ENCODE measurements around the gene ZG16.
"Not testable (repeated sequence)": the region's sequence is repeated elsewhere in the genome, so short reads cannot be mapped to it uniquely, and the experiment has no call there.

ZG16 gene

DNA sequence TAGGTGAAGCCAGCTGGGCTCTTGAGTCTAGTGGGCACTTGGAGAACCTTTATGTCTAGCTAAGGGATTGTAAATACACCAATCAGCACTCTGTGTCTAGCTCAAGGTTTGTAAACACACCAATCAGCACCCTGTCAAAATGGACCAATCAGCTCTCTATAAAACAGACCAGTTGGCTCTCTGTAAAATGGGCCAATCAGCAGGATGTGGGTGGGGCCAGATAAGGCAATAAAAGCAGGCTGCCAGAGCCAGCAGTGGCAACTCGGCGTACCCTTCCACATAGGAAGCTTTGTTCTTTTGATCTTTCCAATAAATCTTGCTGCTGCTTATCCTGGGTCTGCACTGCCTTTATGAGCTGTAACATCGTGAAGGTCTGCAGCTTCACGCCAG, 29.3 kb upstream of the ZG16 start:
- DNase-seq (ENCODE audit: low spot score) = not testable (repeated sequence)

DNA sequence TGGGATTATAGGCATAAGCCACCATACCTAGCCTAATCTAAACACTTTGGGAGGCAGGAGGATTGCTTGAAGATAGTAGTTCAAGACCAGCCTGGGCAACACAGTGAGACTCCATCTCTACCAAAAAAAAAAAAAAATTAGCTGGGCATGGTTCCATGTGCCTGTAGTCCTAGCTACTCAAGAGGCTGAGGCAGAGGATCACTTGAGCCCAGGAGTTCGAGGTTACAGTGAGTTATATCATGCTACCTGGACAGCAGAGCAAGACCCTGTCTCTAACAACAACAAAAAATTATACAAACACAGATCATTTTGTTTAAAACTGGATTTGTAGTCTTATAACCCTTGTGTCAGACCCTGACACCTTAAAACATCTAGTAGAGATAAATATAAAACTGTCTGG, 24.5 kb upstream of the ZG16 start:
- no peak for DNase-seq (ENCODE audit: low spot score)

DNA sequence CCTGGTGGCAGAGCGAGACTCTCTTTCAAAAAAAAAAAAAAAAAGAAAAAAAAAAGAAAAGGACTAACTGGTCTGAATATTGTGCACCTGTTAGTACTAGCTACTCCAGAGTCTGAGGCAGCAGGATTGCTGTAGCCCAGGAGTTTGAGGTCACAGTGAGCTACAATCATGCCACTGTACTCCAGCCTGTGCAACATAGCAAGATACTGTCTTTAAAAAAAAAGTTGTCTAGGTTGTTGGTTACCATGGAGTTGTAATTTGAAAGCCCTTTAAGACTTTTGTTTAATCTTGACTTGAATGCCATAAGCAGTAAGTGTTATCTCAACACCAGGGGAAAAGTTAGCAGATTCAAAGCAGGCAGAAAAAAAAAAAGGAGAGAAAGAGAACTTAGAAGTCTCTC, 21.4 kb upstream of the ZG16 start:
- no peak for DNase-seq (ENCODE audit: low spot score)

DNA sequence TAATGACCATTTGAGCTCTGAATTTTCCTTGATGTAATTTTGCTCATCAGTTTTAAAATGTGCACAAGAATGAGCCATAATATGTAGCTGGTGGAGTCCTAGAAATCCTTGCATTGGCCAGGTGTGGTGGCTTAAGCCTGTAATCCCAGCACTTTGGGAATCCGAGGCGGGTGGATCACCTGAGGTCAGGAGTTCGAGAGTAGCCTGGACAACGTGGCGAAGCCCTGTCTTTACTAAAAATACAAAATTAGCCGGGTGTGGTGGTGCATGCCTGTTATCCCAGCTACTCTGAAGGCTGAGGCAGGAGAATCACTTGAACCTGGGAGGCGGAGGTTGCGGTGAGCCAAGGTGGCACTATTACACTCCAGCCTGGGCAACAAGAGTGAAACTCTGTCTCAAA, 21.0 kb upstream of the ZG16 start:
- DNase-seq (ENCODE audit: low spot score) = not testable (repeated sequence)

DNA sequence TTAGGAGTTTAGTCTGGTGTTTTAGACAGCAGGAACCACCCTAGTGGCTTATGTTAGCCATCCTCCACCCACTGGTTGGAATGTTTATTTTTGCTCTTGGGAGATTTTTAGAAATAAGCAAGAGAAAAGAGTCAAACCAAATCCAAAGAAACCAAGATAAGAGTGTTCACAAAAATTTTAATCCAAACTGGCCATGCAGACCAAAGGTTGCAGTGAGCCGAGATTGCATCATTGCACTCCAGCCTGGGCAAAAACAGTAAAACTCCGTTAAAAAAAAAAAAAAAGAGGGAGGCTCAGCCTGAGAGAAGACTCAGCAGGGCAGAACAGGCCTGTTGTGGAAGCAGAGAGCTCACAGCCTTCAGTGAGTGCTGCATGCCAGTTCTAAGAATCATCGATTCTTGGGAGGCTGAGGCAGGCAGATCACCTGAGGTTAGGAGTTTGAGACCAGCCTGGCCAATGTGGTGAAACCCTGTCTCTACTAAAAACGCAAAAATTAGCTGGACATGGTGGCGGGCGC, 20.0 kb upstream of the ZG16 start:
- no peak for DNase-seq (ENCODE audit: low spot score)

DNA sequence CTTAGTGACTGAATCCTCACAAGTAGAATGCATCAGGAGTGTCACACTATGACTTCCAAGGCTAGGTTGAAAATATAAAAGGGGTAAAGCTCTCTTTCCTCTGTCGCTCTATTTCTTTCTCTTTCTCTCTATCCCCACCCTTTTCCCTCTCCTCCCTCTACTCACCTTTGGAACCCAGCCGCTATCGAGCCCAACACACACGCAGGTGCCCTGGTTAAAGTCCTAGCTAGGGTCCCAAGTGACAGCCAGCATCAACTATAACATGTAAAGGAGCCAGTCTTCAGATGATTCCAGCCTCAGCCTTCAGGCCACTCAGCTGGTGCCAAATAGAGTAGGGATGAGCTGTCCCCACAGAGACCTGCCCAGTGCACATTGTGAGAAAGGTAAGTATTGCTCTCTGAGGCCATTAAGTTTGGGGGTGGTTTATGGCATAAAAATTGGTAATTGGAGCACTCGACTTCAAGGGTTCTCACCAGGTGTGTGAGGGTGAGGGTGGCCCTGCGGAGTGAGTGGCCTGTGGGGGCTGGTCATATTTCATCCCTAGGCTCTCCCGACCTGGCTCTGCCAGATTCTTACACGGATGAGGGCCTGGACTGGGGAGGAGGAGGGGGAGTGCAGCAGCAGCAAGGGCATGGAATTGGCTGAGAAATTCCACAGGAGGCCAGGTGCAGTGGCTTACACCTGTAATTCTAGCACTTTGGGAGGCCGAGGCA, 17.3 kb upstream of the ZG16 start:
- DNase-seq (ENCODE audit: low spot score) = no peak

DNA sequence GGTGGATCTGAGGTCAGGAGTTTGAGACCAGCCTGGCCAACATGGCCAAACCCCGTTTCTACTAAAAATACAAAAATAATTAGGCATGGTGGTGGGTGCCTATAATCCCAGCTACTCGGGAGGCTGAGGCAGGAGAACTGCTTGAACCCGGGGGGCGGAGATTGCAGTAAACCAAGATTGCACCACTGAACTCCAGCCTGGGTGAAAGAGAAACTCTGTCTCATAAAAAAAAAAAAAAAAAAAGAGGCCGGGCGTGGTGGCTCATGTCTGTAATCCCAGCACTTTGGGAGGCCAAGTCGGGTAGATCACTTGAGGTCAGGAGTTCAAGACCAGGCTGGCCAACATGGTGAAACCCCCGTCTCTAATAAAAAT, 16.8 kb upstream of the ZG16 start:
- not testable (repeated sequence) for DNase-seq (ENCODE audit: low spot score)

DNA sequence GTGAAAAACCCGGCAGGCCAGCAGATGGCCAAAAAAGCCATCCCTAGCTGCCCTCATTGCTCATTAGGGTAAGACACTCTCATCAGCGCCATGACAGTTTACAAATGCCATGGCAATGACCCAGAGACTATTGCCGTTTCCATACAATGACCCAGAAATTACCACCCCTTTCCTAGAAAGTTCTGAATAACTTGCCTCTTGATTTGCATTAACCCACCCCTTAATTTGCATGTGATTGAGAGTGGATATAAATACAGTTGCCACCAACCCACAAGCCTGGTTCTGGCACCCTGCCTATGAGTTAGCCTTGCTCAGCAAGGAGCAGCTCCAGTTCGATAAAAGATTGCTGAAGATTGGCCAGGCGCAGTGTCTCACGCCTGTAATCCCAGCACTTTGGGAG, 16.2 kb upstream of the ZG16 start:
- DNase-seq (ENCODE audit: low spot score) = no peak

DNA sequence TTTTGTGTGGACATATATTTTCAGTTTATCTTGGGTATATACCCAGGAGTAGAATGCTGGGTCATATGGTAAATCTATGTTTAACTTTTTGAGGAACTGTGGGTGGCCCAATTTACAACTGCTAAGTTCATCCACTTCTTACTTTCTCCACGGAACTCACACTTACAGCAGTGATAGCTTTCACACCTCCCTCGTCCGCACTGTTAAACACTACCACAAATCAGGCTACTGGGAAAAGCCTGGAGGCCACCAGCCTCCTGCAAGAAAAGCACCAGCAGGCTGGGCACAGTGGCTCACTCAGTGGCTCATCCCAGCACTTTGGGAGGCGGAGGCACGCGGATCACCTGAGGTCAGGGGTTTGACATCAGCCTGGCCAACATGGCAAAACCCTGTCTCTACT, 14.7 kb upstream of the ZG16 start:
- DNase-seq (ENCODE audit: low spot score) = no peak

DNA sequence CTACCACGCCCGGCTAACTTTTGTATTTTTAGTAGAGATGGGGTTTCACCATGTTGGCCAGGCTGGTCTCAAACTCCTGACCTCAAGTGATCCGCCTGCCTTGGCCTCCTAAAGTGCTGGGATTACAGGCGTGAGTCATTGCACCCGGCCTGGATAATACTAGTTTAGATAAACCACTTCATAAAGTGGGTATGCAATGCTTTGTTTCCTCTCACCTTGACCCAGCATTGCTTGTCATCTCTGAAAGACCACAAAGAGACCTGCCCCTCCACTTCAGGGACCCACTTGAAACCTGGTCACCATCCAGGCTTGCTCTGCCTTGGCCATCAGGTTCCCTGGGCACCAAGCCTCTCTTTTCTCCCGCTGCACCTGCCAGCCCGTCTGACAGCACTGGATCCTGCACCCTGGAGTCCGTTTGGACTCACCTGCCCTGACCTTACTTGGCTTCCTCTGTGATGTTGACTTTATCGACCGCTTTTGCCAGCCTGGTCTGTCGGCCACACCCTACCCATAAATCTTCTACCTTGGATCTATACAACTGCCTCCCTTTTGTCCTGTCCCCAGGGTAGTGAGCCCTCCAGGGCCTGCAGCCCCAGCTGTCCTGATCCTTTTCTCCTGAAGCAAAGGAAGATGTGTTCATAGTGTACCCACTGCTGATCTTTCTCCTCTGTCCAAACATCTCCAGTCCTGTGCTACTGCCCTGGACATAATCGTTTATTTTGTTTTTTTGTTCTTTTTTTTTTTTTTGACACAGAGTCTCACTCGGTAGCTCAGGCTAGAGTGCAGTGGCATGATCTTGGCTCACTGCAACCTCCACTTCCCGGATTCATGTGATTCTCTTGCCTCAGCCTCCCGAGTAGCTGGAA, 12.7 kb upstream of the ZG16 start:
- DNase-seq (ENCODE audit: low spot score) = no peak

DNA sequence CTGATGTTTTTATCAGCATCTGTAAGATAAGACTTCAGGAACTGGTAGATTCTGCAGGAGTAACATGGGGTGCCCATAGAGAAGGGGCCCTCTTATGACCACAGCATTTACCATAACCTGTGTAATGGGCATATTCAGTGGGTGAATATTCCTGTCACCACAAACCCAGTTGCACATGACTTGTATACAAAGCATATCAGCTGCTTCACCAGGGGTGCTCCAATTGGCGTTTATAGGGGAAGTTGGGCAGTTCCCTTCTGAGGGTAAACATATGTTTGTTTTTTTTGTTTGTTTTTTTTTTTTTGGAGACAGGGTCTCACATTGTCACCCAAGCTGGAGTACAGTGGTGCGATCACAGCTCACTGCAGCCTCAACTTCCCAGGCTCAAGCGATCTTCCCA, 11.5 kb upstream of the ZG16 start:
- no peak for DNase-seq (ENCODE audit: low spot score)

DNA sequence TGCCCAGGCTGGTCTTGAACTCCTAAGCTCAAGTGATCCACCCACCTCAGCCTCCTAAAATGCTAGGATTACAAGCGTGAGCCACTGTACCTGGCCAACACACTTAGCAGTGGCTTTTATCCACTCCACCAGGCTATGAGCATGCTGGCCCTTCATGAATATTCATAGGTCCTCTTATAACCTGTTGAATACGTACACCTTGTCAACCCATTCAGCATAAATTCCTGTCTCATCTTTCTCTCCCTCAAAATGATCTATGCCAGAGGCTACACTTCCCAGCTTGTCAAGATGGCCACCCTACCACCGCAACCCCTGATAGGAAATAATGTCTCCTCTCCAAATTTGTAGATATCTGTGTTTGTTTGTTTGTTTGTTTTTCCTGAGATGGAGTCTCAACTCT, 11.0 kb upstream of the ZG16 start:
- no peak for DNase-seq (ENCODE audit: low spot score)

DNA sequence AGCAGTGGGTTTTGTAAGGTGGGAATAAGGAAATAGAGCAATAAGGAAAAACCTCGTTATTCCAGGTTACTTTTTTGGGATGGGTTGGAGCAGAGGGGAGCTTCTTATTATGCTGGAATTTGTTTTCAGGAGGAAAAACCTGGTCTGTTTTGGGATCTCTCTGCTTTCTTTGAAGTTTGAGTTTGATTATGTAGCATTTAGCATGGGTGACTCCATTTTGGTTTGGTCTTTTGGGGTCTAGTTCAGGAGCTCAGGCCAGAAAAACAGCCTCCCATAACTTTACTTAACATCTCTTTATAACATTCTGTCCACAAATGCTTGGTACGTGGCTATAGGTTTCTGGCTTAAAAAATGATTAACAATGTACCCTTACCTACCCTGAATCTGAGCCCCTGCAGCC, 8.5 kb upstream of the ZG16 start:
- DNase-seq (ENCODE audit: low spot score) = no peak

DNA sequence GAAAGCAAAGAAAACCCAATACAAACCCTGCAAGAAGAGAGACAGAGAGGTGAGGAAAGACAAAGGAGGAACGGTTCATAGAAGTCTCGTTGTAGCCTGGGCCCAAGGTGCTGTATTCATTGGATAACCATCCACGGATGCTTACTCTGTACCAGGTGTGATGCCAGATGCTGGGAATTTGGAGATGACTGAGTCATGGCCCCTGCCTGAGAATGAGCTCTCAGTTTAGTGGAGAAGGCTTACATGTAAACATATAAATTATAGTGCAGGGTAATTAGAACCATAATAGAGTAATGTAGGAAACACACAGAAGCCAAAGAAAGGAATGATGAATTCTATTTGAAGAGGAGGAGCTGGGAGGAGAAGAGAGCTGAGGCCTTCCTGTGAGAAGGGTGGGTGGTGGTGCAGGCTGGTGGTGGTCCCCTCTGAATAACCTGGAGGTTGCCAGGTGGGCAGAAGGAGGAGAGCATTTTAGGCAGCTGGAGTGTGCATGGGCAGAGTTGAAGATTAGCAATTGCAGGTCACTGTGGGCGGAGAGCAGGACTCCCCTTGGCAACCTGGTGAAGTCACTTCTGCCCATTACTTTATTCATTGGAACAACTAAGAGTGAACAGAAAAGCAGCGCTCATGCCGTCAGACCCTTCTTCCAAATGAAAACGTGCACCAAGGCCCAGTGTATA, 7.7 kb upstream of the ZG16 start:
- no peak for DNase-seq (ENCODE audit: low spot score)

DNA sequence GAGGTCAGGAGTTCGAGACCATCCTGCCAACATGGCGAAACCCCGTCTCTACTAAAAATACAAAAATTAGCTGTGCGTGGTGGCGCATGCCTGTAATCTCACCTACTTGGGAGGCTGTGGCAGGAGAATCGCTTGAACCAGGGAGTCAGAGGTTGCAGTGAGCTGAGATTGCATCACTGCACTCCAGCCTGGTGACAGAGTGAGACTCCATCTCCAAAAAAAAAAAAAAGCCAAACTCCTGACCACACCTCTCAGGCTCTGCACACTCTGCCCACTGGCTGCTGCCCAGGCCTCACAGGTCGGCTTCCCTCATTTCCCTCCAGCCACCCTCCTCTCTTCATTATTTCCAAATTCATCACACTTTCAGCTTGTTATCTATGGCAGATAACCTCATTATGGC, 5.7 kb upstream of the ZG16 start:
- not testable (repeated sequence) for DNase-seq (ENCODE audit: low spot score)

DNA sequence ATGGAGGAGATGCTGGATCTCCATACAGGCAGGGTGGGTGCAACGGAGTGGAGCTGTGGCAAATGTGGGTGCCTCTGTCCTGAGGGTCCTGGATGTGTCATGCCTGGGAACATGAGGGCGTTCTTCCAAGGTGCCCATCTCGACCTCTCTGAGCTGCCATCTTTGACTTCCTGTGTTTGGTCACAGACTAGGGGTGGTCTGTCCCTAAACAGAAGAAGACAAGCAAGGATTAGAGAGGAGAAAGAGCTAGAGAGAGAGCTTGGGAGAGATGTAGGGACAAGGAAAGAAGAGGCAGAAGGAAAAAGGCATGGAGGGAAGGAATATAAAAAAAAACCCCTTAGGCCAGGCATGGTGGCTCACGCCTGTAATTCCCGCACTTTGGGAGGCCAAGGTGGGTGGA, 3.3 kb upstream of the ZG16 start:
- no peak for DNase-seq (ENCODE audit: low spot score)

DNA sequence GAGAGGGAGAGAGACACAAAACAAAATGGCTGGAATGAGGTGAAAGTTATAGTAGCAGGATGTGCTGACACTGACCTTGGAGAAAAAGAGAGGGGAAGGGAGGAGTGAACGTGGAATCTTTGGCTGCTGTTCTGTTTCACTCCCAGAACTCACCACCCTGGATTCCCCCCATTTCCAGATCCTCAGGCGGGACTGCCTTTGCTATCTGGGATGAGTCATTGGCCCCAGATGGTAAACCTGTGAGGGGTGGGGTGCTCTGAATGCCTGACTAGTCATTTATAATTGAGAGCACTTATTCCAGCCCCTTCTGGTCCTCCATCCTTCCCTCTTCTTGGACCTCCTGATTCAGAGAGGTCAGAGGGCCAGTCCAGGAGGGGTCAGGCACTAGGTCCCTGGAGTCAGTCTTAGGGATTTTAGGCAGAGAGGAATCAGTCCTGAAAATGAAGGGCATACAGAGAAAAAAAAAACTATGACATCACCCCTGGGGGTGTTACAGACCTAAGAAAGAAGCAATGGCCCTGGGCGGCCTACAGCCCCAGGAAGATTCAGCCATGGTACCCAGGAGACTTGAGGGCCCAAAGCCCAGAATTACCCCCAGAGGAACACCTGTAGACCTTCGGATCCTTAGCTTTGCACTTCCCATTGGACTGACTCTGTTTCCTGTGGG, 2.2 kb upstream of the ZG16 start:
- no peak for DNase-seq (ENCODE audit: low spot score)

DNA sequence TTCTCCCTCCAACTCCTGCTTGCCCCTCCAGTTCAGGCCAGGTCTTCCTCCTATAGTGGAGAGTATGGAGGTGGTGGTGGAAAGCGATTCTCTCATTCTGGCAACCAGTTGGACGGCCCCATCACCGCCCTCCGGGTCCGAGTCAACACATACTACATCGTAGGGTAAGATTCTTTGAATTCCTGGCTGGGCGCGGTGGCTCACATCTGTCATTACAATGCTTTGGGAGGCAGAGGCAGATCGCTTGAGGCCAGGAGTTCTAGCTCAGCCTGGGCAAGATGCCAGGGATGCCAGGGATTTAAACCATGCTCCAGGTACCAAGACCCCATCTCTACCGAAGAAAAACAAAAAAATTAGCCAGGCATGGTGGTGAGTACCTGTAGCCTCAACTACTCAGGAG, 1.4 kb downstream of the ZG16 start:
- DNase-seq (ENCODE audit: low spot score) = no peak

DNA sequence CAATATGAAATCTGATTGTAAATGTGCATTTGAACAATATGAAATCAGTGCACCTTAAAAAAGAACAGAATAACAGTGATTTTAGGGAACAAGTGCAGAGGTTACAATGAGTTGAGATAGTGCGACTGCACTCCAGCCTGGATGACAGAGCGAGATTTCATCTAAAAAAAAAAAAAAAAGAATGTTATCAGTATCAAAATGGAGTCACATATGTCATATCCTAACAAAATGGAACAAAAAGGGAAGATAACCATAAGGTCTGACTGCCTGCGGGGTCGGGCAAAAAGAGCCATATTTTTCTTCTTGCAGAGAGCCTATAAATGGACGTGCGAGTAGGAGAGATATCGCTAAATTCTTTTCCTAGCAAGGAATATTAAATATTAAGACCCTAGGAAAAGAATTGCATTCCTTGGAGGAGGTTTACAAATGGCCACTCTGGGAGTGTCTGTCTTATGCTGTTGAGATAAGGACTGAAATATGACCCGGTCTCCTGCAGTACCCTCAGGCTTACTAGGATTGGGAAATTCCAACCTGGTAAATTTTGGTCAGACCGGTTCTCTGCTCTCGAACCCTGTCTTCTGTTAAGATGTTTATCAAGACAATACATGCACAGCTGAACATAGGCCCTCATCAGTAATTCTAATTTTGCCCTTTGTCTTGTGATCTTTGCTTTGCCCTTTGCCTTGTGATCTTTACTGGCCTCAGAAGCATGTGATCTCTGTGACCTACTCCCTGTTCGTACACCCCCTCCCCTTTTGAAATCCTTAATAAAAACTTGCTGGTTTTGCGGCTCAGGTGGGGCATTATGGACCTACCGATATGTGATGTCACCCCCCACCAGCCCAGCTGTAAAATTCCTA, 5.3 kb downstream of the ZG16 start:
- not testable (repeated sequence) for DNase-seq (ENCODE audit: low spot score)

DNA sequence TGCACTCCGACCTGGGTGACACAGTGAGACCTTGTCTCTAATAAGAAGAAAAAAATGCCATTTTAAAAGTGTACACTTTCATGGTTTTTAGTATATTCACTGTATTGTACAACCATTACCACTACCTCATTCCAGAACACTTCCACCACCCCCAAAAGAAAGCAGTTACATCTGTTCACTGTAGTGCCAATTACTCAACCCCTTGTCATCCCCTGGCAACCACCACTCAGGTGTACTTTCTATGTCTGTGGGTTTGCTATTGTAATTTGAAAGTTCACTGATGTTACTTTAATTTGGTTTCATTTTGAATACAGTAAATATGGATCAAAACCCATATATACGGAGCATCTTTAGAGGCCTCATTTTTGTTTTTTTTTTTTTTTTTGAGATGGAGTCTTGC, 6.1 kb downstream of the ZG16 start:
- no peak for DNase-seq (ENCODE audit: low spot score)

DNA sequence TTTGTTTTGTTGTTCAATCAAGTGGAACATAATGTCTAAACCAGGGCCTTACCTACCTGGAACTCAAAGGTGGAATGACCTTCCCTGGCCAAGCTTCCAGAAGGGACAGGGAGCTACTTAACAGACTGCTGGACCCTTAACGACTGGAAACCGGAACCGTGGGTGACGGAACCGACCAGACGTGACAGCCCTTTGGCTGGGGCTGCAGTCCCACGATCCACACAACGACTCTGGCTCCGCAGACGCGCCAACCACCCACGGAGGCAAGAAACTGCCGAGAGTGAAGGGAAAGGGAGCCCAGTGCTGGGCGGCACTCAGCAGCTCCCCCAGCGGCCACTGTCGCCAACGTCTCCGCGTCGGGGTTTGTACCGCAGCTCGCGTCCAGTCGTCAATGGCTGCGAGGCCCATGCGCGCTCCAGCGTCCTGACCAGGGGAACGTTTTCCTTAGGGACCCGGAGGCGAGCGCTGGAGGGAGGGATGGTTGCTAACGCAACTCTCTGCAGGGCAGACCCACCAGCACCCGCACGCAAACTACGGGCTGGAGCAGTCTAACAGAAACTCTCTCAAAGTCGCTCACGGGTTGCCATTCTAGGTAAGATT, 6.9 kb downstream of the ZG16 start:
- peak; percentile 62 for DNase-seq (ENCODE audit: low spot score)

All from hematopoietic multipotent progenitor cell treated with erythropoietin and hydrocortisone succinate and interleukin-3 and kit ligand, for 17 days (in vitro differentiated cells).